Neural cell (in vitro differentiated cells): Measurements from ENCODE around the gene ITPKB.

Experiments used
- EP300 ChIP-seq: fragments of 450-650 bp; conservative IDR thresholded peaks from 2 replicates; pipeline ENCODE4 v1.6.1; 2014; ENCODE audit warnings: antibody characterized with exemption, mild to moderate bottlenecking, moderate library complexity; ENCODE audit not compliant: poor library complexity, severe bottlenecking
- EZH2 ChIP-seq: fragments of 200-600, 300-800 bp; shearing (Covaris generic), sonication (generic); IDR thresholded peaks from 2 replicates; pipeline ENCODE4 v1.6.1; 2014; ENCODE audit warnings: antibody characterized with exemption, low read length, borderline replicate concordance, mild to moderate bottlenecking; ENCODE audit not compliant: insufficient read depth, poor library complexity, severe bottlenecking
- MXI1 ChIP-seq: fragments of 450-650 bp; conservative IDR thresholded peaks from 2 replicates; pipeline ENCODE4 v1.6.1; 2014; ENCODE audit warnings: antibody characterized with exemption, mild to moderate bottlenecking; ENCODE audit not compliant: poor library complexity, severe bottlenecking
- POLR2AphosphoS5 ChIP-seq: IDR thresholded peaks from 2 replicates; pipeline ENCODE4 v1.6.1; 2012
- RAD21 ChIP-seq: fragments of 450-650 bp; conservative IDR thresholded peaks from 2 replicates; pipeline ENCODE4 v1.6.1; 2014; ENCODE audit warnings: antibody characterized with exemption, mild to moderate bottlenecking, moderate library complexity
- SMC3 ChIP-seq: fragments of 450-650 bp; conservative IDR thresholded peaks from 2 replicates; pipeline ENCODE4 v1.6.1; 2014; ENCODE audit warnings: antibody characterized with exemption, mild to moderate bottlenecking, moderate library complexity; ENCODE audit not compliant: poor library complexity
- TAF1 ChIP-seq: IDR thresholded peaks from 2 replicates; pipeline ENCODE4 v1.6.1; 2012; ENCODE audit warnings: low read depth
- TF ChIP-seq, protein P1 (sequence below): fragments of 450-650 bp; IDR thresholded peaks from 2 replicates; pipeline ENCODE4 v1.5.1; 2014; ENCODE audit warnings: antibody characterized with exemption, mild to moderate bottlenecking, moderate library complexity; ENCODE audit not compliant: poor library complexity, severe bottlenecking
- TF ChIP-seq, protein P2 (sequence below): IDR thresholded peaks from 2 replicates; pipeline ENCODE4 v1.6.1; 2012; ENCODE audit warnings: borderline replicate concordance

- TF ChIP-seq, protein P1, sequence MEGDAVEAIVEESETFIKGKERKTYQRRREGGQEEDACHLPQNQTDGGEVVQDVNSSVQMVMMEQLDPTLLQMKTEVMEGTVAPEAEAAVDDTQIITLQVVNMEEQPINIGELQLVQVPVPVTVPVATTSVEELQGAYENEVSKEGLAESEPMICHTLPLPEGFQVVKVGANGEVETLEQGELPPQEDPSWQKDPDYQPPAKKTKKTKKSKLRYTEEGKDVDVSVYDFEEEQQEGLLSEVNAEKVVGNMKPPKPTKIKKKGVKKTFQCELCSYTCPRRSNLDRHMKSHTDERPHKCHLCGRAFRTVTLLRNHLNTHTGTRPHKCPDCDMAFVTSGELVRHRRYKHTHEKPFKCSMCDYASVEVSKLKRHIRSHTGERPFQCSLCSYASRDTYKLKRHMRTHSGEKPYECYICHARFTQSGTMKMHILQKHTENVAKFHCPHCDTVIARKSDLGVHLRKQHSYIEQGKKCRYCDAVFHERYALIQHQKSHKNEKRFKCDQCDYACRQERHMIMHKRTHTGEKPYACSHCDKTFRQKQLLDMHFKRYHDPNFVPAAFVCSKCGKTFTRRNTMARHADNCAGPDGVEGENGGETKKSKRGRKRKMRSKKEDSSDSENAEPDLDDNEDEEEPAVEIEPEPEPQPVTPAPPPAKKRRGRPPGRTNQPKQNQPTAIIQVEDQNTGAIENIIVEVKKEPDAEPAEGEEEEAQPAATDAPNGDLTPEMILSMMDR, result no peak
- TF ChIP-seq EP300 (no peak), EZH2 (no peak), POLR2AphosphoS5 (no peak), TAF1 (no peak), RAD21 (no peak), MXI1 (no peak), SMC3 (no peak)
- TF ChIP-seq, protein P2, sequence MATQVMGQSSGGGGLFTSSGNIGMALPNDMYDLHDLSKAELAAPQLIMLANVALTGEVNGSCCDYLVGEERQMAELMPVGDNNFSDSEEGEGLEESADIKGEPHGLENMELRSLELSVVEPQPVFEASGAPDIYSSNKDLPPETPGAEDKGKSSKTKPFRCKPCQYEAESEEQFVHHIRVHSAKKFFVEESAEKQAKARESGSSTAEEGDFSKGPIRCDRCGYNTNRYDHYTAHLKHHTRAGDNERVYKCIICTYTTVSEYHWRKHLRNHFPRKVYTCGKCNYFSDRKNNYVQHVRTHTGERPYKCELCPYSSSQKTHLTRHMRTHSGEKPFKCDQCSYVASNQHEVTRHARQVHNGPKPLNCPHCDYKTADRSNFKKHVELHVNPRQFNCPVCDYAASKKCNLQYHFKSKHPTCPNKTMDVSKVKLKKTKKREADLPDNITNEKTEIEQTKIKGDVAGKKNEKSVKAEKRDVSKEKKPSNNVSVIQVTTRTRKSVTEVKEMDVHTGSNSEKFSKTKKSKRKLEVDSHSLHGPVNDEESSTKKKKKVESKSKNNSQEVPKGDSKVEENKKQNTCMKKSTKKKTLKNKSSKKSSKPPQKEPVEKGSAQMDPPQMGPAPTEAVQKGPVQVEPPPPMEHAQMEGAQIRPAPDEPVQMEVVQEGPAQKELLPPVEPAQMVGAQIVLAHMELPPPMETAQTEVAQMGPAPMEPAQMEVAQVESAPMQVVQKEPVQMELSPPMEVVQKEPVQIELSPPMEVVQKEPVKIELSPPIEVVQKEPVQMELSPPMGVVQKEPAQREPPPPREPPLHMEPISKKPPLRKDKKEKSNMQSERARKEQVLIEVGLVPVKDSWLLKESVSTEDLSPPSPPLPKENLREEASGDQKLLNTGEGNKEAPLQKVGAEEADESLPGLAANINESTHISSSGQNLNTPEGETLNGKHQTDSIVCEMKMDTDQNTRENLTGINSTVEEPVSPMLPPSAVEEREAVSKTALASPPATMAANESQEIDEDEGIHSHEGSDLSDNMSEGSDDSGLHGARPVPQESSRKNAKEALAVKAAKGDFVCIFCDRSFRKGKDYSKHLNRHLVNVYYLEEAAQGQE, result no peak
These were observed 3.5 kb downstream of the ITPKB start for GRCh38 chr1:226735576-226735975.
